Activated CD4-positive, alpha-beta T cell treated with anti-CD3 and anti-CD28 coated beads, Interleukin-10, Interleukin-2, amounts not matched to agents 100 ng/mL and 50 ng/mL, durations not matched to agents 16 hours and 8 hours (primary cell): ENCODE data around the gene MAML2.
A peak's percentile ranks its signal among the peaks of the same experiment; 100 is the strongest.

Experiments used
- DNase-seq: peaks from one replicate; pipeline ENCODE4 v3.0.0-alpha.2; 2020

MAML2 gene

GRCh38 chr11:96316869-96317268 is 26.1 kb downstream of the MAML2 start:
- no peak for DNase-seq

GRCh38 chr11:96315476-96315875 is 27.5 kb downstream of the MAML2 start:
- no peak for DNase-seq

DNA sequence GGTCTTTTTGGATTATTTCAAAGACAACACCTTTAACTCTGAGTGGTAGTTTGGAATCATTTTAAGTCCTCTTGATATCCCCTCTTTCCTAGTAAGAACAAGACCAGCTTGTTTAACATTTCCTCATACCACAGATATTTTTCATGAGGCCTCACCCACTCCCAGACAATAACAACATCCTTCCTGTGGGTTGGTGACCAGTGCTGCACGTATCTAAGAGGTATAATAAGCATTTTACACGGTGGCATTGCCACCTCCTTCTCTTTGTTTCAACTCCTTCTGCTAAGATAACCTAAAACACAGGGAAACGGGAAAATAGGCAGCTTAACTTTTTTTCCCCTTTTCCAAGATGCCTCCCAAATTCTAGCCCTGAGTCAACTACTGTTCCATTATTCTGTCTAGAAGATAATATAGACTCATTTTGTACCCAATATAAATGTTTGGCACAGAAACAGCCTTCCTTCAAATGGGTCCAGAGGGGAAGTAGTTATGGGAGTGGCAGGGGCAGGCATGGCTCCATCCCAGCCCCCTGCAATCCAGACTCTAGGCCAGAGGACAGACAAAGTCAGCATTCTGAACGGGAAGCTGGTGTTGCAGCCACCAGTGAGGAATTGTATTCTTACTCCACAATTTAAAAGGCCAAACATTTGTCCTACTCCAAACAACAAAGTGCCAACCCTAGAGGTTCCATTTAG is 28.5 kb downstream of the MAML2 start:
- peak; percentile 30 for DNase-seq

GRCh38 chr11:96313163-96313562 is 29.8 kb downstream of the MAML2 start:
- DNase-seq = no peak

GRCh38 chr11:96311120-96311568 is 31.9 kb downstream of the MAML2 start:
- no peak for DNase-seq

- DNase-seq = no peak
These were observed 32.8 kb downstream of the MAML2 start for GRCh38 chr11:96310236-96310635.

DNA sequence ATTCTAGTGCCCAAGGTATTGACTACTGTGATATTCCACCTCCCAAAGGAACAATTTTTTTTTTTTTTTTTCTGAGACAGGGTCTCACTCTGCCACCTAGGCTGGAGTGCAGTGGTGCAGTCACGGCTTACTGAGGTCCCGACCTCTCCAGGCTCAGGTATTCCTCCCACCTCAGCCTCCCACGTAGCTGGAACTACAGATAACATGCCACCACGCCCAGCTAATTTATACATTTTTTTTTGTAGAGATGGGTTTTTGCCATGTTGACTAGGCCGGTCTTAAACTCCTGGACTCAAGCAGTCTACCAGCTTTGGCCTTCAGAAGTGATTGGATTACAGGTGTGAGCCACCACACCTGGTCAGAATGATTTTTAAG is 33.4 kb downstream of the MAML2 start:
- no peak for DNase-seq

GRCh38 chr11:96309016-96309642 is 33.9 kb downstream of the MAML2 start:
- DNase-seq = no peak

- no peak for DNase-seq
These were observed 35.2 kb downstream of the MAML2 start for GRCh38 chr11:96307776-96308140.

- DNase-seq = no peak
These were observed 35.8 kb downstream of the MAML2 start for GRCh38 chr11:96306933-96307775.

- no peak for DNase-seq
These were observed 36.4 kb downstream of the MAML2 start for GRCh38 chr11:96306600-96306932.

DNA sequence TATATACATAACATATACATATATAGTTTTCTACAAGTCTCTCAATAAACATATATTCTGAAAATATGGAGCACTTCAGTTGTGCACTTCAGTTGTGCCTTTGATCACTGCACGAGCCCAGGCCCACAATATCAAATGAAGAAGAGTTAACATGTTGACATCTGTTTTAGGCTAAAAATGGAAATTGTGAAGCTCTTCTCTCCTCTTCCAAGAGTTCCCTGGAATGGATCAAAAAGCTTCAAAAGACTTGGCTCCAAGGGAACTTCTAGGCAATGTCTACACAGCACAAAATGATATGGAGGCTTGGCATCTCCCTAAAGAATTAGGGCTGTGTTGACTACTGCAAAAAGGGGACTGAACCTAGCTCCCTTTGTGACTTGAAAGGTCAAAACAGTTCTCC is 36.9 kb downstream of the MAML2 start:
- DNase-seq = no peak

DNA sequence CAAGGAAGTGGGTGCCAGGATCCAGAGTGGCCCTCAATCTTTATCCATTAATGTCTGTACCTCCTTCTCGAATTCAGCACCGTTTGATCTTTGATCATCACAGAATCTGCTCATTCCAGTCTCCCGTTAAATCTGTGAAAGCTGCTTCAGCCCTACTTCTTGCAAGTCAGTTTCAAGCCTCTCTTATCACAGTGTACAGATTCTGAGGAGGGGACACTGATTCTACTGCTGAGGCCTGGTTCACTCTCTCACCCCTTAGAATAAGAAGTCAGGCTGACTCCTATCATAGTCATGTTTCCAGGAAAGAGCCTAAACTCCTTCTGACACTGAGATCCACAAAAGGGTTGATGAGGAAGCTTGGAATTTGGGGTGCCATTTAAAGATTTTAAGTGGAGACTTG is 39.0 kb downstream of the MAML2 start:
- no peak for DNase-seq

- no peak for DNase-seq
These were observed 39.9 kb downstream of the MAML2 start for GRCh38 chr11:96303064-96303463.

GRCh38 chr11:96301818-96302217 is 41.2 kb downstream of the MAML2 start:
- no peak for DNase-seq

DNA sequence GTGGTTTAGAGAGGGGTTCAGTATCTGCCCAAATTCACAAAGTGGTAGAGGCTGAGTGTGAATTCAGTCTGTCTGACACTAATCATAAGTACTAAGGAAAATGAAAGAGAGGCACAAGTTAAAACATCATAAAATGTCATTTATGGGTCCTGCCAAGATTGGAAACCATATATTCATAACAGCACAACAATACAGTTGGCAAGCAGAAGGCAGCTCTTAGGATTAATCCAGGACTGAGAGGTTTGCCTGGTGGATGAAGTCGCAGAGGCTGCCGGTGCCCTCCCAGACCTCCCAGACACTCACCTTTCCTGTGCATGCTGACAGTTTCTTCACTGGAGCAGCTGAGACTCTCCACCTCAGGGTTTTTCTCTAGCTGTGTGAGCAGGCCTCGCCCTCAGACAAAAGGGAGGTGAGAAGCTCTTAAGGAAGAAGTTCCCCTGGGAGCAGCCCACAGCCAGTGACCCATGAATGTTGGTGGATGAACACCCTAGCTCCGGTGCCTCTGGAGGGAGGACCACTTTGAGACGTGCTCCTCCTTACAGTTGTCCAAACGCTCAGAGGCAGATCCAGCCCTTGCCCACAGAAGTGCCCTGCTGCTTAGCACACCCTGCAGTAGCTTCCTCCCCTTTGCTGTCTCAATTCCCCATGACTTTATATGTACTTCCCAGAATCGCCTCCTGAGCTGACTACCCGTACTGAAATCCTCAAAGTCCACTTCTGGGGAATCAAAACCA is 43.7 kb downstream of the MAML2 start:
- no peak for DNase-seq

GRCh38 chr11:96295369-96295768 is 47.6 kb downstream of the MAML2 start:
- no peak for DNase-seq

DNA sequence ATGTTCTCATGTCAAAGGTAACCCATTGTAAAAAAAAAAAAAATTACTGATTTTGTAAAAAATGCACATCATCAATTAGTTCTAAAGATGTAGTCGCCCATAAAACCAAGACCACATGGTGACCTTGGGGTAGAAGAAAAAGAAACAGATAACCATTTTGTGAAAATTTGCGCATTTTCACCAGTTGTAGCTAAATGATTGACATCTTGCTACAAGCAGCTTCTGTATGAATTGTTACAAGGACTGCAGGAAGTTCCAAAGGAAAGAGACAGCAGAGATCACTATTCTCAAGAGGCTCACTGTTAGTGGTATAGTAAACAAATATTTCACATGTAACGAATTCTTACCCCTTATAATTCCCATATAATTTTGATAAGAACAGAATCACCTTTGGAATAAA is 48.7 kb downstream of the MAML2 start:
- DNase-seq = no peak

DNA sequence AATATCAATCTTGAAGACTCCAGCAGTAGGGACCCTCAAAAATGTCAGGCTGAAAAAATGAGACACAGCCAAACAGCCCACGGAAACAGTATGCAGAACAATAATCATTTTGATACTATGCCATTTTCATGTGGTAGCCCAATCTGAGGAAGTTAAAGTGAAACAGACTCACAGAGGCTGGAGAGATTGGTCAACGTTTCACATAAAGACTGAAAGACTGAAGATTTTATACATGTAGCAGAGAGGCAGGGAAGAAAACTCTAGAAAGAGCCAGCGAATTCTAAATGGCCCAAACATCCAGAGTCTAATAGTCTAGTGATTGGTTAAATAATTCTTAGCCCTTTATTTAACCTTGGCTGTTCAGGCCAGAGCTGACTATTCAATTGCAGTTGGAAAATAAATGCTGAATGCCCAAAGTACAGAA is 49.4 kb downstream of the MAML2 start:
- peak; percentile 74 for DNase-seq

DNA sequence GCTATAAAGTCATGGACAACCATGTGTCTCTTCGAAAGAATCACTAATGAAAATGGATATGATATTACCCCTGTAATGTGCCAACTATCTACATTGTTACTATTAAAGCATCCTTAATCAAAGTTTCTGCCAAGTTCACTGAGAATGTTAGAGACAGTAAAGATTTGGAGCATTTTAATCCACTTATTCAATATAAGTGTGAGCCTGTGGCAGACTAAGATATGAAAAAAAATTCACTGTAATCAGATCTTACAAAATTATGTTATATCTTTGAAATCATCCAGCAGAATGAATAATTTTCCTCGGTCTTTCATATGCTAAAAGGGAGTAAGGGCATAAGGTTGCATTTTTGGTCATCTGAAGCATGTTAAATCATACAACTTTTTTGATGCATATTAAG is 49.9 kb downstream of the MAML2 start:
- DNase-seq = no peak

- no peak for DNase-seq
These were observed 50.5 kb downstream of the MAML2 start for GRCh38 chr11:96292291-96293010.

DNA sequence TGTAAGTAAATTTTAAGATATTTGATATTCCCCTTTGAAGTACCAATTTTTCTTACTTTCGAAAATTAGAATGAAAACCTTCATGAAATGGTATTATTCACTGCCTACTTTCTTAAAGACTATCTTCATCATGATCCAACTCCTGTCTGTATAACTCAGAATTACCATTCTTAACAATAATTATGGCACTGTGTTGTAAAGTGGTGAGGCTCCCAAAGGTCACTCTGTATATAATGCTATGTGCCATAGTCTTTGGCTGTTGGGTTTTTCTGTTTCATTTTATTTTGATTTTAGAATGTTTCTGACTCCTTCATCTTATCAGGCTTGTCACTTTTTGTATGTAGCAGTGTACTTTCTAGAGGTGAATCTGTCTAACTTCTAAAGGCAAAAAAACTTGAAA is 52.4 kb downstream of the MAML2 start:
- no peak for DNase-seq

- no peak for DNase-seq
These were observed 53.0 kb downstream of the MAML2 start for GRCh38 chr11:96290031-96290430.
